ENCODE measurements around the gene COL5A1.

Gene COL5A1

GRCh38 chr9:134890155-134890495 lies 248.5 kb downstream of the COL5A1 start:
- H3K4me3 Mint-ChIP-seq, result no peak overlapping the region
- no peak overlapping the region for H3K27ac Mint-ChIP-seq
- H3K9me3 Mint-ChIP-seq, result peaks cover 7% of the 10 kb centered on the region
- TF ChIP-seq, protein P1, sequence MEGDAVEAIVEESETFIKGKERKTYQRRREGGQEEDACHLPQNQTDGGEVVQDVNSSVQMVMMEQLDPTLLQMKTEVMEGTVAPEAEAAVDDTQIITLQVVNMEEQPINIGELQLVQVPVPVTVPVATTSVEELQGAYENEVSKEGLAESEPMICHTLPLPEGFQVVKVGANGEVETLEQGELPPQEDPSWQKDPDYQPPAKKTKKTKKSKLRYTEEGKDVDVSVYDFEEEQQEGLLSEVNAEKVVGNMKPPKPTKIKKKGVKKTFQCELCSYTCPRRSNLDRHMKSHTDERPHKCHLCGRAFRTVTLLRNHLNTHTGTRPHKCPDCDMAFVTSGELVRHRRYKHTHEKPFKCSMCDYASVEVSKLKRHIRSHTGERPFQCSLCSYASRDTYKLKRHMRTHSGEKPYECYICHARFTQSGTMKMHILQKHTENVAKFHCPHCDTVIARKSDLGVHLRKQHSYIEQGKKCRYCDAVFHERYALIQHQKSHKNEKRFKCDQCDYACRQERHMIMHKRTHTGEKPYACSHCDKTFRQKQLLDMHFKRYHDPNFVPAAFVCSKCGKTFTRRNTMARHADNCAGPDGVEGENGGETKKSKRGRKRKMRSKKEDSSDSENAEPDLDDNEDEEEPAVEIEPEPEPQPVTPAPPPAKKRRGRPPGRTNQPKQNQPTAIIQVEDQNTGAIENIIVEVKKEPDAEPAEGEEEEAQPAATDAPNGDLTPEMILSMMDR (IDR thresholded peaks at IDR 0.05; ENCODE audit: unreplicated experiment in 3 of 3), result no peak
- no peaks in the 10 kb centered on the region for H3K36me3 Mint-ChIP-seq (ENCODE audit: low read depth)
- peaks cover 12% of the 10 kb centered on the region for H3K27me3 Mint-ChIP-seq (ENCODE audit: low read depth)
- H3K4me1 Mint-ChIP-seq, result peaks cover 6% of the 10 kb centered on the region

DNA sequence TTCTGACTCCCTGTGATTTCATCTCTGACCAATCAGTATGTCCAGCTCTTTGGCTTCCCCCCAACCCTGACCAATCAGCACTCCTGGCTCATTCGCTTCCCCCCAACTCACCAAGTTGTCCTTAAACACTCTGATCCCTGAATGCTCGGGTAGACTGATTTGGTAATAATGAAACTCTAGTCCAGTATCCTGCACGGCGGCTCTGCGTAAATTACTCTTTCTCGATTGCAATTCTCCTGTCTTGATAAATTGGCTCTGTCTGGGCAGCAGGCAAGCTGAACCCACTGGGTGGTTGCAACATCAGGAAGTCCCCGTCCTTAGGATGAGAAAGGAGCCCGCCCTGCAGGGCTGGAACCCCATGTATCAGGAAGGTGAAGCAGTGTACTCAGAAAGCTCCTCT lies 249.4 kb downstream of the COL5A1 start:
- Mint-ChIP-seq H3K4me3 (no peak overlapping the region), H3K4me1 (peaks cover 16% of the 10 kb centered on the region), H3K27me3 (ENCODE audit: low read depth) (peaks cover 12% of the 10 kb centered on the region), H3K36me3 (ENCODE audit: low read depth) (no peaks in the 10 kb centered on the region), H3K9me3 (peaks cover 10% of the 10 kb centered on the region), H3K27ac (no peak overlapping the region)
- TF ChIP-seq, protein P1 (IDR thresholded peaks at IDR 0.05; ENCODE audit: unreplicated experiment in 3 of 3), result no peak

DNA sequence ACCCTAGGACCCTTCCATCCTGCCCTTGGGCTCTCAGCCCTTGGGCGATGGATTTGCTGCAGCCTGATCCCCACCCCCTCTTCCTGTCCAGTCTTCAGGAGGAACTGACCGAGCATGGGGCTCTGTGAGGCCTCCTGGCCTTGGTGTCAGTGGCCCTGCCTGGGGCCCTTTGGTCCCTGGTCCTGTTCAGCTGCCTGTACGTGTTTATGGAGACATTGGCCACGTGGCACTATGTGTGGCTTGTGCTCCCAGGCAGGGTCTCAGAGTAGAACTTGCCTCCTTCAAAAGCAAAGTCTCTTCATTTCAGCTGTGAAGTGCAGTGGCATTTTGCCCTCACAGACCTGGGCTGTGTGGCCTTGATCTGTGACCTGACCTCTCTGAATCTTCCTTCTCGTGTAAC lies 250.1 kb downstream of the COL5A1 start:
- H3K4me3 Mint-ChIP-seq, result no peak overlapping the region
- peaks cover 22% of the 10 kb centered on the region for H3K4me1 Mint-ChIP-seq
- peaks cover 12% of the 10 kb centered on the region for H3K27me3 Mint-ChIP-seq (ENCODE audit: low read depth)
- no peak overlapping the region for H3K27ac Mint-ChIP-seq
- TF ChIP-seq, protein P1 (IDR thresholded peaks at IDR 0.05; ENCODE audit: unreplicated experiment in 3 of 3), result no peak
- peaks cover 10% of the 10 kb centered on the region for H3K9me3 Mint-ChIP-seq
- no peaks in the 10 kb centered on the region for H3K36me3 Mint-ChIP-seq (ENCODE audit: low read depth)

- H3K4me3 Mint-ChIP-seq, result no peak overlapping the region
- no peak overlapping the region for H3K27ac Mint-ChIP-seq
- peaks cover 27% of the 10 kb centered on the region for H3K4me1 Mint-ChIP-seq
- H3K36me3 Mint-ChIP-seq (ENCODE audit: low read depth), result no peaks in the 10 kb centered on the region
- H3K27me3 Mint-ChIP-seq (ENCODE audit: low read depth), result peaks cover 12% of the 10 kb centered on the region
- TF ChIP-seq, protein P1 (IDR thresholded peaks at IDR 0.05; ENCODE audit: unreplicated experiment in 3 of 3), result no peak
- H3K9me3 Mint-ChIP-seq, result peaks cover 10% of the 10 kb centered on the region
These were observed 250.6 kb downstream of the COL5A1 start for GRCh38 chr9:134892221-134892620.

GRCh38 chr9:134892820-134893420 lies 251.3 kb downstream of the COL5A1 start:
- Mint-ChIP-seq H3K36me3 (ENCODE audit: low read depth) (no peaks in the 10 kb centered on the region), H3K27me3 (ENCODE audit: low read depth) (peaks cover 9% of the 10 kb centered on the region), H3K27ac (no peak overlapping the region), H3K9me3 (peaks cover 10% of the 10 kb centered on the region), H3K4me3 (no peak overlapping the region), H3K4me1 (peaks cover 34% of the 10 kb centered on the region)
- TF ChIP-seq, protein P1 (IDR thresholded peaks at IDR 0.05; ENCODE audit: unreplicated experiment in 3 of 3), result no peak

All from nephron (organoid).